ENCODE results near the gene RBM42. TPM values are rescaled to one million over a fixed set of nuclear protein-coding genes. Genes with fewer than 3 reads are reported as not detected.
A peak's percentile ranks its signal among the peaks of the same experiment; 100 is the strongest.

RBM42 gene
- total and polyA plus RNA-seq, 11 donors = 47.4 to 89.2 (median 58.8) TPM

DNA sequence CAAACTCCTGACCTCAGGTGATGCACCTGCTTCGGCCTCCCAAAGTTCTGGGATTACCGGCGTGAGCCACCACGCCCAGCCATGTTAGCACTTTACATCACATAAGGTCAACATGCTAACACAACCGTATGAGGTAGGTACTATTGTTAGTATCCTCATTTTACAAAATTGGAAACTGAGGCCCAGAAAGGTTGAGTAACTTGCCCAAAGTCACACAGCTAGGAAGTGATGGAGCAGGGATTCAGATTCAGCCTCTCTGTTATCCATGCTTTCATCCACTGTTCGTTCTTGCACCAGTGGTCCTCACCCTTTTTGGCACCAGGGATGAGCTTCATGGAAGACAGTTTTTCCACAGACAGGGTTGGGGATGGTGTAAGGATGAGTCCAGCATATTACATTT, 27.9 kb downstream of the RBM42 start:
- Histone ChIP-seq H3K4me3 (no peak overlapping the region), H3K4me1 (no peaks in the 10 kb centered on the region), H3K36me3 (peaks cover 0 to 100% (median 98%) of the 10 kb centered on the region in 9 donors), H3K27ac (no peak overlapping the region), H3K9me3 (no peaks in the 10 kb centered on the region), H3K27me3 (no peaks in the 10 kb centered on the region)
- ATAC-seq = no peak
- intact Hi-C loops (cut with DNase I) = no loop called here
- no peak for DNase-seq
- no peak for TF ChIP-seq POLR2A (IDR thresholded peaks at IDR 0.05)
- TF ChIP-seq, protein P1, sequence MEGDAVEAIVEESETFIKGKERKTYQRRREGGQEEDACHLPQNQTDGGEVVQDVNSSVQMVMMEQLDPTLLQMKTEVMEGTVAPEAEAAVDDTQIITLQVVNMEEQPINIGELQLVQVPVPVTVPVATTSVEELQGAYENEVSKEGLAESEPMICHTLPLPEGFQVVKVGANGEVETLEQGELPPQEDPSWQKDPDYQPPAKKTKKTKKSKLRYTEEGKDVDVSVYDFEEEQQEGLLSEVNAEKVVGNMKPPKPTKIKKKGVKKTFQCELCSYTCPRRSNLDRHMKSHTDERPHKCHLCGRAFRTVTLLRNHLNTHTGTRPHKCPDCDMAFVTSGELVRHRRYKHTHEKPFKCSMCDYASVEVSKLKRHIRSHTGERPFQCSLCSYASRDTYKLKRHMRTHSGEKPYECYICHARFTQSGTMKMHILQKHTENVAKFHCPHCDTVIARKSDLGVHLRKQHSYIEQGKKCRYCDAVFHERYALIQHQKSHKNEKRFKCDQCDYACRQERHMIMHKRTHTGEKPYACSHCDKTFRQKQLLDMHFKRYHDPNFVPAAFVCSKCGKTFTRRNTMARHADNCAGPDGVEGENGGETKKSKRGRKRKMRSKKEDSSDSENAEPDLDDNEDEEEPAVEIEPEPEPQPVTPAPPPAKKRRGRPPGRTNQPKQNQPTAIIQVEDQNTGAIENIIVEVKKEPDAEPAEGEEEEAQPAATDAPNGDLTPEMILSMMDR (IDR thresholded peaks at IDR 0.05) = no peak
- WGBS, 4 donors = 93 to 96% (median 95%) methylated on average over 6 of the region's 6 CpGs

DNA sequence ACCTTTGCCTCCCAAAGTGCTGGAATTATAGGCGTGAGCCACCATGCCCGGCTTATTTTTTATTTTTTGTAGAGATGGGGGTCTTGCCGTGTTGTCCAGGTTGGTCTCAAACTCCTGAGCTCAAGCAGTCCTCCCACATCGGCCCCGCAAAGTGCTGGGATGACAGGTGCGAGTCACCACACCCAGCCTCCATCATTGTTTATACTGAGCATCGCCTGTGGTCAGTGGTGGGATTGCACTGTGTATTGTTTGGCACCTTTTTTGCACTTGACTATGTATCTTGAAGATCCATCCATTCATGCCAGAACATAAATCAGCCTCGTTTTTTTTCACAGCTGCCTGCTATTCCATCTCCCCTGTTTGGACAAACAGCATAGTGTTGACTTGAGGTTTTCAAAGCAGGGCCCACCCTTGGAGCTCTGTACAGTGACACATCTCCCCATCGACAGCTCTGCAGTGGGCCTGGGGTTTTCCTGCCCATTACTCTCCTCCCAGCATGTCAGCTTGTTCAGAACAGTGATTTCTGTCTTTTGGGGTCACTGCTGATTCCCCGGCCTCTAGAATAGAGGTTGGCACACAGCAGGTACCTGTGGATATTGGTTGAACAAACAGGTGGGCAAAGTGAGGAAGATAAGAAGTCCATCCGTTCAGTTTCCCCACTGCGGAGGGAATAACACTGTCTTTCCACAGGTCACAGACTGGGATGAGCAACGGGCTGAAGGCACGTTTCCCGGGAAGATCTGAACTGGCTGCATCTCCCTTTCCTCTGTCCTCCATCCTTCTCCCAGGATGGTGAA, 29.3 kb downstream of the RBM42 start:
- Histone ChIP-seq H3K36me3 (peaks cover 0 to 100% (median 87%) of the 10 kb centered on the region in 9 donors), H3K4me3 (no peak overlapping the region), H3K27ac (no peak overlapping the region), H3K27me3 (no peaks in the 10 kb centered on the region), H3K4me1 (no peaks in the 10 kb centered on the region), H3K9me3 (no peaks in the 10 kb centered on the region)
- no peak for TF ChIP-seq POLR2A (IDR thresholded peaks at IDR 0.05)
- TF ChIP-seq, protein P1 (IDR thresholded peaks at IDR 0.05) = peak in 1 of 12 donors; percentile 23
- 85 to 92% (median 88%) methylated on average over 15 of the region's 15 CpGs for WGBS, 4 donors
- intact Hi-C loops (cut with DNase I) = no loop called here
- DNase-seq (no peak), ATAC-seq (no peak)

DNA sequence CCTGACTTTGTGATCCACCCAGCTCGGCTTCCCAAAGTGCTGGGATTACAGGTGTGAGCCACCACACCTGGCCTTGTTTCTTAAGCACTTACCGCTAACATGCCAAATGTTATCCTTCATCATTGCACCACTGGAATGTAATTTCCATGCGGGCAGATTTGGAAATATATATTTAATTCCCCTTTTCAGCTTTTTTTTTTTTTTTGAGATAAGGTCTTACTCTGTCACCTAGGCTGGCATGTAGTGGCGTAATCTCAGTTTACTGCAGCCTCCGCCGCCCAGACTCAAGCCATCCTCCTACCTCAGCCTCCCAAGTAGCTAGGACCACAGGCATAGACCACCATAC, 33.1 kb downstream of the RBM42 start:
- WGBS, 4 donors = 96 to 98% (median 98%) methylated on average over 6 of the region's 6 CpGs
- H3K36me3 ChIP-seq = peaks cover 0 to 90% (median 60%) of the 10 kb centered on the region in 9 donors

DNA sequence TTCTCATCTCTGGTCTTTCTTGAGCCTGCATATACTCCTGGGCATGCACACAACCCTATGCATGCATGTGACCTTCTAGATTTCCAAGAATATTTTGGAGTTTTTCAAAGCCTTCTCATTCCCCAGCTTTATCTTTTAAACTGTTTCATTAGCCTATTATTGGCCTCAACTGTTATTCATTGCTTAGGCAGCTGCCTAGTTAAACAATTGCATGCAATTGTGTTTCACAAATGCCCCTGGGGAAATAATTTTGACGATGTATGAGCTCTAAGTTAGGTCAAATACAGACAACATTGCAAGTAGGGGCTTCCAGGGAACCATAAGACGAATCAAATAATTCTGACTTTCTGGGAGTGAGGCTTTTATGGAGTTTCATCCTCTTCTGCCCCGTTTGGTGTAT, 35.1 kb downstream of the RBM42 start:
- peaks cover 0 to 69% (median 40%) of the 10 kb centered on the region in 9 donors for H3K36me3 ChIP-seq
- ATAC-seq (no peak), DNase-seq (no peak)
- no peaks in the 10 kb centered on the region for H3K9me3 ChIP-seq
- no peak for TF ChIP-seq POLR2A (IDR thresholded peaks at IDR 0.05)
- TF ChIP-seq, protein P1 (IDR thresholded peaks at IDR 0.05) = no peak
- 77 to 88% (median 85%) methylated on average over 3 of the region's 3 CpGs for WGBS, 4 donors
- no peaks in the 10 kb centered on the region for H3K4me1 ChIP-seq
- H3K27ac ChIP-seq = no peak overlapping the region
- no peak overlapping the region for H3K4me3 ChIP-seq
- no peaks in the 10 kb centered on the region for H3K27me3 ChIP-seq
- intact Hi-C loops (cut with DNase I) = no loop called here

More for the DNA sequence above, 33.1 kb downstream of the RBM42 start:
- Histone ChIP-seq H3K4me3 (no peak overlapping the region), H3K27me3 (no peaks in the 10 kb centered on the region), H3K4me1 (no peaks in the 10 kb centered on the region), H3K9me3 (no peaks in the 10 kb centered on the region), H3K27ac (no peak overlapping the region)
- TF ChIP-seq POLR2A (IDR thresholded peaks at IDR 0.05) = no peak
- TF ChIP-seq, protein P1 (IDR thresholded peaks at IDR 0.05) = no peak
- intact Hi-C loops (cut with DNase I) = no loop called here
- DNase-seq (no peak), ATAC-seq (no peak)
